22Rv1 (cell line): ENCODE measurements around the gene RABGAP1L.

Experiments used
- ZFX ChIP-seq: fragments of 450-650 bp; IDR thresholded peaks from 2 replicates; pipeline ENCODE4 v1.6.1; 2017; ENCODE audit warnings: antibody characterized with exemption, borderline replicate concordance
- TF ChIP-seq, protein P1 (sequence below): fragments of 450-650 bp; IDR thresholded peaks from 2 replicates; pipeline ENCODE4 v1.5.1; 2017; ENCODE audit warnings: mild to moderate bottlenecking

DNA sequence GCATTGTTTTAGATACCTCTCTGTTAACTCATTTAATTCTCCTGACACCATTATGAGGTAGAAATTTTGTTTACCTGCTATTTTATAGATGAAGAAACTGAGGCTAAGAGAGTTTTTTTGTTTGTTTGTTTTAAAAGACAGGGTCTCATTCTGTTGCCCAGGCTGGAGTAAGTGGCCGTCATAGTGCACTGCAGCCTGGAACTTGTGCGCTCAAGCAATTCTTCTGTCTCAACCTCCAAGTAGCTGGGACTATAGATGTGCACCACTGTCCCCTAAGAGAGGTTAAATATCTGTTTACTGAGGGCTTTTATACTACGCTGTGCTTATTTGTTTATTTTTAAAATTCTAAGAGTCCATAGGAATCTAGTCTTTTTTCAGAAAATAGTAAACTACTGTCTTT lies 796.8 kb downstream of the RABGAP1L start:
- TF ChIP-seq, protein P1, sequence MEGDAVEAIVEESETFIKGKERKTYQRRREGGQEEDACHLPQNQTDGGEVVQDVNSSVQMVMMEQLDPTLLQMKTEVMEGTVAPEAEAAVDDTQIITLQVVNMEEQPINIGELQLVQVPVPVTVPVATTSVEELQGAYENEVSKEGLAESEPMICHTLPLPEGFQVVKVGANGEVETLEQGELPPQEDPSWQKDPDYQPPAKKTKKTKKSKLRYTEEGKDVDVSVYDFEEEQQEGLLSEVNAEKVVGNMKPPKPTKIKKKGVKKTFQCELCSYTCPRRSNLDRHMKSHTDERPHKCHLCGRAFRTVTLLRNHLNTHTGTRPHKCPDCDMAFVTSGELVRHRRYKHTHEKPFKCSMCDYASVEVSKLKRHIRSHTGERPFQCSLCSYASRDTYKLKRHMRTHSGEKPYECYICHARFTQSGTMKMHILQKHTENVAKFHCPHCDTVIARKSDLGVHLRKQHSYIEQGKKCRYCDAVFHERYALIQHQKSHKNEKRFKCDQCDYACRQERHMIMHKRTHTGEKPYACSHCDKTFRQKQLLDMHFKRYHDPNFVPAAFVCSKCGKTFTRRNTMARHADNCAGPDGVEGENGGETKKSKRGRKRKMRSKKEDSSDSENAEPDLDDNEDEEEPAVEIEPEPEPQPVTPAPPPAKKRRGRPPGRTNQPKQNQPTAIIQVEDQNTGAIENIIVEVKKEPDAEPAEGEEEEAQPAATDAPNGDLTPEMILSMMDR: no peak
- no peak for TF ChIP-seq ZFX
